Suprapubic skin (tissue), 4 donors: ENCODE measurements around the gene STN1. TPM values are rescaled to one million over a fixed set of nuclear protein-coding genes. Genes with fewer than 3 reads are reported as not detected.

ENCODE experiments used
- DNase-seq, 2 donors: peaks; one replicate each; pipeline ENCODE4 v3.0.0-alpha.2; 2019; ENCODE audit warnings: low spot score in 2 of 2
- H3K27ac ChIP-seq: fragments of 200-600 bp; sonication (generic); one replicate; pipeline ENCODE4 v1.5.1; 2019
- H3K27me3 ChIP-seq: fragments of 200-600 bp; sonication (generic); one replicate; pipeline ENCODE4 v1.5.1; 2019
- H3K36me3 ChIP-seq: fragments of 200-600 bp; sonication (generic); one replicate; pipeline ENCODE4 v1.5.1; 2019
- H3K4me1 ChIP-seq: fragments of 200-600 bp; sonication (generic); one replicate; pipeline ENCODE4 v1.5.1; 2019
- H3K4me3 ChIP-seq: fragments of 200-600 bp; sonication (generic); one replicate; pipeline ENCODE4 v1.5.1; 2019; ENCODE audit warnings: mild to moderate bottlenecking
- H3K9me3 ChIP-seq: fragments of 200-600 bp; sonication (generic); one replicate; pipeline ENCODE4 v1.5.1; 2019
- CTCF ChIP-seq, 2 donors: fragments of 200-600 bp in 1 of 2; fragments of 450-650 bp in 1 of 2; sonication (generic) in 1 of 2; IDR thresholded peaks; one replicate each; pipeline ENCODE4 v1.5.1; 2016 to 2019; ENCODE audit warnings: antibody characterized with exemption in 2 of 2, mild to moderate bottlenecking in 1 of 2, moderate library complexity in 1 of 2
- EP300 ChIP-seq: sonication (generic); formaldehyde crosslinking; IDR thresholded peaks from one replicate; pipeline ENCODE4 v1.6.1; 2017; ENCODE audit warnings: antibody characterized with exemption
- POLR2A ChIP-seq, 2 donors: fragments of 450-650 bp; IDR thresholded peaks; one replicate each; pipeline ENCODE4 v1.6.1; 2017; ENCODE audit warnings: antibody characterized with exemption in 2 of 2, mild to moderate bottlenecking in 2 of 2, moderate library complexity in 2 of 2
- POLR2AphosphoS5 ChIP-seq, 3 donors: sonication (generic); formaldehyde crosslinking; IDR thresholded peaks; one replicate each; pipeline ENCODE4 v1.6.1; 2017; ENCODE audit warnings: antibody characterized with exemption in 3 of 3
- WGBS: methylation state at CpG from one replicate; pipeline ENCODE4 v1.1.5; 2018; 5-methylcytosine and 5-hydroxymethylcytosine counted together
- total RNA-seq, 4 donors: library from RNA; depleted of rRNA; stranded (reverse); fragments of >200 nt; gene quantifications; one replicate each; pipeline ENCODE4 v1.1.0, GENCODE V29; 2016

The STN1 gene
- total RNA-seq, 4 donors from 2014 or later, result 13.8 to 24.8 (median 22.9) TPM

GRCh38 chr10:103892181-103892580 lies 25.8 kb downstream of the STN1 start:
- peaks cover 18% of the 10 kb centered on the region for H3K36me3 ChIP-seq
- DNase-seq, result no peak
- peaks cover 75% of the 10 kb centered on the region for H3K4me1 ChIP-seq
- no peak overlapping the region for H3K4me3 ChIP-seq
- no peaks in the 10 kb centered on the region for H3K9me3 ChIP-seq
- H3K27ac ChIP-seq, result no peak overlapping the region
- H3K27me3 ChIP-seq, result no peaks in the 10 kb centered on the region
- WGBS, result 77% methylated on average over 3 of the region's 3 CpGs
- no peak for TF ChIP-seq CTCF (IDR thresholded peaks at IDR 0.05)

DNA sequence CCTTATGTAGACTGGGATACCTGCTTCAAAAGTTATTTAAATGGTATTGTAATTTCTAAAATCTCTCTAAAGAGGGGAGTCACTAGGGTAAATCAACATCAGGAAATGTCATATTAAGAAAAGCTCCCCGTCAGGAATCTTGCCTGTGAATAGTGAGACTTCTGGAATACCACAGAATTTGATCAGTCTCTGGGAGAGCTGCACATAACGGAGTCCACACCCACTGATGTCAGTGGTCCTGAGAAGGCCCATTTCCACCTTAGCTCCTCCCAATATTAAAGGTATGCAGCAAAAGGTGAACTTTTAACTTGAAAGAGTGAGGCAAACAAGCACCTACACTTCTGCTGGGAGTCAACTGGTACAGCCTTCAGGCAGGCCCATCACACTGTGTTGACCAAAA lies 27.3 kb downstream of the STN1 start:
- peaks cover 6% of the 10 kb centered on the region for H3K36me3 ChIP-seq
- TF ChIP-seq POLR2AphosphoS5 (IDR thresholded peaks at IDR 0.05) (no peak), POLR2A (IDR thresholded peaks at IDR 0.05) (no peak), EP300 (no peak), CTCF (IDR thresholded peaks at IDR 0.05) (no peak)
- 78% methylated on average over 2 of the region's 2 CpGs for WGBS
- DNase-seq, result no peak
- no peaks in the 10 kb centered on the region for H3K27me3 ChIP-seq
- H3K4me1 ChIP-seq, result peaks cover 66% of the 10 kb centered on the region
- no peaks in the 10 kb centered on the region for H3K9me3 ChIP-seq
- no peak overlapping the region for H3K4me3 ChIP-seq
- H3K27ac ChIP-seq, result peak overlapping the region; percentile 60

DNA sequence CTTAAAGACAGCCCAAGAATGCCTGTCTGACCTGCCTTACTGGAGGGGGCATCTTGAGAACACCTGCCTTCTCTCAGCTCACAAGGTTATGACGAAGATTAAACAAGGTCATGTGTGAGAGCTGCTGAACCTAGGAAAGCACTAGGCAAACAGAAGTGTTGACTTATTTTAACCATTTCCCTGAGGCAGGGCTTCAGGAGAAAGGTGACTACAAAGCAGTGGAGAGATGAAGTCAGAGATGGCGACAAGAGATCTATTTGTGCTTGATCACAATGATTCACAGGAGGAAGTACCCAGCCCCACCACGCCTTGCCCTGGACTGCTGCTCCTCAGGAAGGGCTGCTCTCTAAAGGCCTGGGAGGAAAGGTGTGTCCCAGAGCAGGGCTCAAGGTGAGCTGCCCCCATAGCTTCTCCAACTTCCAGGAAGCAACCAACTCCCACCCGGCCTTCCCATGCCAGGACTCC lies 27.8 kb downstream of the STN1 start:
- Histone ChIP-seq H3K27me3 (no peaks in the 10 kb centered on the region), H3K36me3 (peaks cover 6% of the 10 kb centered on the region), H3K4me3 (no peak overlapping the region), H3K4me1 (peaks cover 66% of the 10 kb centered on the region), H3K27ac (peak overlapping the region; percentile 60), H3K9me3 (no peaks in the 10 kb centered on the region)
- TF ChIP-seq CTCF (IDR thresholded peaks at IDR 0.05) (no peak), POLR2AphosphoS5 (IDR thresholded peaks at IDR 0.05) (no peak), EP300 (no peak), POLR2A (IDR thresholded peaks at IDR 0.05) (no peak)
- no peak for DNase-seq
- WGBS, result 56% methylated on average over 4 of the region's 4 CpGs

DNA sequence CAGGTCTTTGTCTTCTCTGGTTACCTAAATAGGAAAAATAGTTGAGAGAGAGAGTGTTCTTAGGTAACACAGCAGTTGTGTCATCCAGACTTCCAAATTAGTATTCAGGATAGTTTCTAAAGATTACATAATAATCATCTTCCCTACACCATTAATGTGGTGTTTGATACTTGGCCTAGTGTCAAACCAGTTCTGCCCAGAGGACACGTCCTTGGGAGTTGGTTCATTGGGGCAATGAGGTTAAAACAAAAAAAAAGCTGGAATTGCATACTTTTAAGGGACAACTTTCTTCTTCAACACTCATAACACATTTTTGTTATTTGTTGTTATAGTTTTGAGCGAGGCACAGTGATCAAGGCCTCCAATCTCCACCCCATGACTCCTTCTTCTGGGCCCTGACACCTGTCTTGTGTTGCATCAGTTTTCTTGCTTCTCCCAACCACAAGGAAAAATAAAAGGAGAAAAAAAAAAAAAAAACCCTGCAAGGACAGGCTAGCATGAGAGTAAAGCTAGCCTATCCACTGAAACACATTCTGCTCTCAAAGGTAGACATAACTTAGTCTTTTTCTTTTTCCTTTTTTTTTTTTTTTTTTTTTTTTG lies 28.8 kb downstream of the STN1 start:
- H3K4me1 ChIP-seq, result peaks cover 65% of the 10 kb centered on the region
- H3K36me3 ChIP-seq, result peaks cover 6% of the 10 kb centered on the region
- H3K4me3 ChIP-seq, result no peak overlapping the region
- H3K9me3 ChIP-seq, result no peaks in the 10 kb centered on the region
- 57% methylated on average over 2 of the region's 2 CpGs for WGBS
- H3K27ac ChIP-seq, result peak overlapping the region; percentile 51
- DNase-seq, result no peak
- H3K27me3 ChIP-seq, result no peaks in the 10 kb centered on the region
- TF ChIP-seq POLR2AphosphoS5 (IDR thresholded peaks at IDR 0.05), result no peak
- no peak for TF ChIP-seq EP300
- TF ChIP-seq CTCF (IDR thresholded peaks at IDR 0.05), result no peak
- no peak for TF ChIP-seq POLR2A (IDR thresholded peaks at IDR 0.05)

DNA sequence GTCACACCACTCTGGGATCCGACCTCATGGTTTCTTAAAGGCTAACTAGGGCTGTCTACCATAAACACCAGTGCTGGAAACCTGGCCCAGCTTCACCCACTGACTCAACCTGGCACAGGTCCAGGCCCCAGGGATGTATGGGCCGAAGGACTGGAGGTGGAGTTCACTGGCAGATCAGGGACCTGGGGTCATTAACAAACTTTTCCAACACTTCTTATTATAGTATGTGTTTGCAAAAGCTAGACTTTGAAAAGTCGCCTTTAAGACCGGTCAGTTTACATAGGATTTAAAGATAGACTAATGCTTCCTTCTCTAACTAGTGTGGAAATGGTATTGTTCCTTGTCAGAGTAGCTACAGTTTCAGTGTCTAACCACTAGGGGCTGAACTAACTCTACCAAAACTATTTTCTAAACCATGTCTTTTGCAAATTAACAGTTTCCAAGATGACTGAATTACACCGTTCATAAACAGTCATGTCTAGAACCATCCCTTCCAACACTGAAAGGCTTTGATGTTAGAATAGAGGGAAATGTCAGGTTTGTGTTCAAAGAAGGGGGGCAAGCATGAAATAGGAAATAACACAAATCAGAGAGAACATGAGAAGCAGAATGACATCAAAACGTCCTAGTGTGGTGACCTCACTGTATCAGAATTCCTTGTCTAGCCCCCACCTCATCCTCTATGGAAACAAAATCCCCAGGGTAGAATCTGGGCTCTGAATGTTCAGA lies 29.7 kb downstream of the STN1 start:
- DNase-seq, result peak in 1 of 2 donors; percentile 85
- Histone ChIP-seq H3K27ac (peak overlapping the region; percentile 51), H3K36me3 (peaks cover 6% of the 10 kb centered on the region), H3K4me3 (no peak overlapping the region), H3K4me1 (peaks cover 63% of the 10 kb centered on the region), H3K9me3 (no peaks in the 10 kb centered on the region), H3K27me3 (no peaks in the 10 kb centered on the region)
- 10% methylated on average over 6 of the region's 6 CpGs for WGBS
- TF ChIP-seq POLR2AphosphoS5 (IDR thresholded peaks at IDR 0.05) (peak in 1 of 3 donors; percentile 1), CTCF (IDR thresholded peaks at IDR 0.05) (peak; percentile 84 to 92), POLR2A (IDR thresholded peaks at IDR 0.05) (no peak), EP300 (no peak)
